AG10803 (cell line): ENCODE results near the gene DSE.

Experiments
- DNase-seq: peaks from one replicate; pipeline ENCODE4 v3.0.0; 2010; ENCODE audit warnings: low read depth
- H3K4me3 ChIP-seq: 2 replicates; pipeline ENCODE4 v1.5.1; 2011; ENCODE audit warnings: mild to moderate bottlenecking, low read length, control low read depth
- CTCF ChIP-seq: conservative IDR thresholded peaks from 2 replicates; pipeline ENCODE4 v1.5.1; 2011; ENCODE audit warnings: mild to moderate bottlenecking, low read length, control low read depth, inconsistent platforms

The DSE gene

GRCh38 chr6:116412270-116412669 is 41.5 kb downstream of the DSE start:
- DNase-seq, result peak; percentile 46
- no peak for TF ChIP-seq CTCF
- no peak overlapping the region for H3K4me3 ChIP-seq

- DNase-seq, result no peak
- H3K4me3 ChIP-seq, result no peak overlapping the region
- TF ChIP-seq CTCF, result no peak
These were observed 42.6 kb downstream of the DSE start for GRCh38 chr6:116413357-116413756.

- no peak for TF ChIP-seq CTCF
- no peak for DNase-seq
- H3K4me3 ChIP-seq, result no peak overlapping the region
These were observed 46.9 kb downstream of the DSE start for GRCh38 chr6:116417661-116418060.

- DNase-seq, result no peak
- no peak overlapping the region for H3K4me3 ChIP-seq
- no peak for TF ChIP-seq CTCF
These were observed 48.5 kb downstream of the DSE start for GRCh38 chr6:116419069-116419786.

GRCh38 chr6:116420341-116420740 is 49.6 kb downstream of the DSE start:
- no peak for DNase-seq
- no peak for TF ChIP-seq CTCF
- H3K4me3 ChIP-seq, result no peak overlapping the region

- DNase-seq, result no peak
- TF ChIP-seq CTCF, result no peak
- no peak overlapping the region for H3K4me3 ChIP-seq
These were observed 51.5 kb downstream of the DSE start for GRCh38 chr6:116422238-116422637.

GRCh38 chr6:116424001-116424400 is 53.3 kb downstream of the DSE start:
- H3K4me3 ChIP-seq, result no peak overlapping the region
- DNase-seq, result peak; percentile 47
- no peak for TF ChIP-seq CTCF
